Stimulated activated CD8-positive, alpha-beta memory T cell treated with anti-CD3 and anti-CD28 coated beads, Interleukin-7, amount 100 ng/mL, for 4 hours (primary cell): Measurements from ENCODE around the gene OSBPL2.

Experiments used
- DNase-seq, 2 donors: peaks; one replicate each; pipeline ENCODE4 v3.0.0-alpha.2; 2020; ENCODE audit warnings: low read depth in 2 of 2

Gene OSBPL2

DNA sequence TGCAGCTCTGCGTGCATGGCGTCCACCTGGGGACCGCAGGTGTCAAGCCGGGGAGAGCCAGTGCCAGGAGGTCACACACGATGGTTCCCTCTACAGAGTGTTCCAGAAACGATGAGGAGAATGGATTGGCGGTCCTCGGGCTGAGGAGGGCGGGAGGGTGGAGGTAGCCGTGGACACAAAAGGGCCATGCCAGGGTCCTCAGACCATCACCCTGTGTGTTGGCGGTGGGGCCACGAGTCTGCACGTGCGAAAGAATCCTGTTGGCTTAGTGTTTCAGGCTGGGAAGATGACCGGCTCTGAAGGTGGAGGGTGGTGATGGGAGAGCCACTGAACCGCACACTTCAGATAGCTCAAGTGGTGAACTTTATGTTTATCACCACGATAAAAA is 31.9 kb upstream of the OSBPL2 start:
- no peak for DNase-seq

- no peak for DNase-seq
Measured at GRCh38 chr20:62208061-62208794, 30.1 kb upstream of the OSBPL2 start.

DNA sequence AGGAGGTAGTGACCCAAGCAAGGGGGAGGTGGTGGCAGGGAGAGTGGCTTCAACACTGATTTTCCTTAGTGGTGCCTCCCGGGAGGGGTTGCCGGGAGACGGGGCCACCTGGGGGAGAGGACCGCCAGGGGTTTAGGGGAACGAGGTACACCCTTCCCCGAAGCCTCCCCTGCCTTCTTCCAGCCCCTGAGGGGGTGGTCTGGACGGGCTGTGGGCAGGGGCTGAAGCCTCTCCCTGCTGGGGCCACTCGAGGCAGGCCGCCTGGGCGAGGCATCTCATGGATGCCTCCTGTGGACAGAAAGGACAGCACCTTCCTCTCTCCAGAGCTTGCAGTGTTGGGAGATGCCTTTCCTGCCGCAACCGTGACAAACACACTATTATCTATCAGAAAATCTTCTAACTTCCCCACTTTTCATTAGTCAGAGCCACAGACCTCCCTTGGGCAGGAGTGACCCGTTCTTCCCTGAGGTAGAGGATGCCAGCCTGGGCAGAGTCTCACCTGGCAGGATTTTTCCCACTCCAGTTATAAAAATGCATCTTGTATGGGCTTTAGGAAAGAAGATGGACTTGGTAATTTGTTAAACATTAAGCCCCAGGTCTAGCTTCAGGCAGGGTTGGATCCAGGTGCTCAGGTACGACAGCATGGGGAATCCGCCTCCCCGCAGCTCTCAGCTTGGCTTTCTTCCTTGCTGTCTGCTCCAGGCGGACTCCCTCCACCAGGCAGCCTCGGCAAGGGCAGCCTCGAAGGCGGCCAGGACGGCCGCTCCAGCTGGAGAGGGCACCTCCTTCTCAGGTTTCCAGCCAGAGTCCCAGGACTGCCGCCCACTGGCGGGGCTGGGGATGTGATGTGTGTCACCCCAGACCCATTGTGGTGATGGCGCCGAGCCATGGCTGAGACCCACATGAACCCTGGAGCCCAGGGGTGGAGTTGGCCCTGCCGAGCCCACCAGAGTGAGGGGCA is 29.2 kb upstream of the OSBPL2 start:
- DNase-seq, result no peak

- DNase-seq, result no peak
Measured at GRCh38 chr20:62209850-62210495, 28.3 kb upstream of the OSBPL2 start.

GRCh38 chr20:62210496-62210855 is 27.8 kb upstream of the OSBPL2 start:
- DNase-seq, result no peak

DNA sequence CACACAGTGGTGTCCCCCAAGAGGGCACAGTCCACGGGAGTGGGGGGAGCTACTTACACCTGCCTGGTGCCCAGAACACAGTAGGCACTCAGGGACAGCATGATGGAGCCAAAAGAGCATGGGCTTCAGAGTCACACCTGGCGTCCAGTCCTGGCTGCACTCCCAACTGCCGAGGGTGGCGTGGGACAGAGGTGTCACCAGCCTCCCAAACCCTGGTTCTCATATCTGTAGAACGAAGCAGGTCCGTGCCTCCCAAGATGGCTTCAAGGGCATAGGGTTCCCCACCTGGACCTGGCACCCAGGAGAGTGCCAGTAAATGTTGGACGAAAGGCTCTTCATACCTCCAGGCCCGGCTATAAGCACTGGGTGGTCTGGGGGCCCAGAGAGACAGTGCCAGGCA is 27.1 kb upstream of the OSBPL2 start:
- DNase-seq, result no peak

GRCh38 chr20:62211769-62212288 is 26.5 kb upstream of the OSBPL2 start:
- no peak for DNase-seq

DNA sequence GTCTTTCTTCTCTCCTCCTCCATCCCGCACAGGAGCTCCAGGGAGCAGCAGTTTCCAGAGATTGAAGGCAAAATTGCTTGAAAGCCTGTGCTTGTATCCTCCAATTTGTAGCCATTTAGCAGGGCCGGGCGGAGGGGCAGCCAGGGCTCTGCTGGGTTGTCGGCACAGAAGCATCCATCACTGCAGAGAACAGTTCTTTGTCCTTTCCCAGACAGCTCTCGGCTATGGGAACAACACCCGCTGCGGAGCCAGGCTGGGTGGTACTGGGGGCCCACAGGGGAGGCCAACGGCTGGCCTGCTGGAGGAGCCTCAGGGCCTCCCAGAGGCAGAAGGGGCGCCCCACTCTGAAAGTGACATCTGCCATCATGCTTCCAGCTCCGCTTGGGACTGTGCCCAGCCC is 26.0 kb upstream of the OSBPL2 start:
- no peak for DNase-seq

- no peak for DNase-seq
Measured at GRCh38 chr20:62214067-62214466, 24.3 kb upstream of the OSBPL2 start.

- no peak for DNase-seq
Measured at GRCh38 chr20:62215020-62215990, 23.0 kb upstream of the OSBPL2 start.

- DNase-seq, result no peak
Measured at GRCh38 chr20:62215991-62216635, 22.2 kb upstream of the OSBPL2 start.

GRCh38 chr20:62216636-62217566 is 21.4 kb upstream of the OSBPL2 start:
- no peak for DNase-seq

DNA sequence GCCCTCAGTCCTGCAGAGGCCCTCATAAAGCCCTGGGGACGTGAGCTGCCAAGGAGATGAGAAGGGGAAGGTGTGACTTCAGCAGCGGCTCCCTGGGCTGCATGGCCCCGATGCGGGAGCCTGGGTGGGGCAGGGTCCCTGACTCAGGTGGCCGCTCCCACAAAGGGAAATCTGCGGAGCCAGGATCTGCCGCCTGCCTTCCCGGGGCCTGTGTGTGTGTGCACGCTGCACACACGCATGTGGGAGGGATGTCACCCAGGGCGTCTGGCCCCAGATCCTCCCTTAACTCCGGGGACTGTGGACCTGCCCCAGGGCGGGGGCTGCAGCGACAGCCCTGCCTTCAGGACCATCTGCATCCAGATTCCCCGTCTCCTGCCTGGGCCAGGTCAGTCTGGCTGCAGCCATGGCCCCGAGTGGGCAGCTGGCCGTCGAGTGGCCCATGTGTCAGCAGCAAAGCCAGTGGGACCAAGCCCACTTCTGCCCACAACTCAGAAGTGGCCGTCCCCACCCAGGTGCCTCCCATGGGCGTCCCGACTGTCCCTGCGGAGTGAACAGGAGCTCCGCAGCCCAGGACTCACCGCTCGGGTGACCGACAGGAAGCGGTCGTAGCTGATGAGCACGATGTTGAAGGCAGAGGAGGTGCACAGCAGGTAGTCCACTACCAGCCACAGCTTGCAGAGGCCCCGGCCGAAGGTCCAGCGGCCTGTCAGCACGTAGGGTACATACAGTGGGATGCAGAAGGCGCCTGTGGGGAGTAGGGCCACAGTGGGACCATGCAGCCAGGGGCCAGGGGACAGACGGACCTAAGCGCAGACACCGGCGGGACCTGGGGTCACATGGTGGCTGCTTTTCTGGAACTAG is 20.2 kb upstream of the OSBPL2 start:
- DNase-seq, result no peak

GRCh38 chr20:62219101-62219991 is 19.0 kb upstream of the OSBPL2 start:
- DNase-seq, result no peak

- DNase-seq, result peak in 1 of 2 donors; percentile 26
Measured at GRCh38 chr20:62219992-62220665, 18.2 kb upstream of the OSBPL2 start, which contains the start of gene HRH3. TSS of gene HRH3 (minus strand) at chr20:62220278. CDS start at chr20:62219970, 308 bp downstream.

DNA sequence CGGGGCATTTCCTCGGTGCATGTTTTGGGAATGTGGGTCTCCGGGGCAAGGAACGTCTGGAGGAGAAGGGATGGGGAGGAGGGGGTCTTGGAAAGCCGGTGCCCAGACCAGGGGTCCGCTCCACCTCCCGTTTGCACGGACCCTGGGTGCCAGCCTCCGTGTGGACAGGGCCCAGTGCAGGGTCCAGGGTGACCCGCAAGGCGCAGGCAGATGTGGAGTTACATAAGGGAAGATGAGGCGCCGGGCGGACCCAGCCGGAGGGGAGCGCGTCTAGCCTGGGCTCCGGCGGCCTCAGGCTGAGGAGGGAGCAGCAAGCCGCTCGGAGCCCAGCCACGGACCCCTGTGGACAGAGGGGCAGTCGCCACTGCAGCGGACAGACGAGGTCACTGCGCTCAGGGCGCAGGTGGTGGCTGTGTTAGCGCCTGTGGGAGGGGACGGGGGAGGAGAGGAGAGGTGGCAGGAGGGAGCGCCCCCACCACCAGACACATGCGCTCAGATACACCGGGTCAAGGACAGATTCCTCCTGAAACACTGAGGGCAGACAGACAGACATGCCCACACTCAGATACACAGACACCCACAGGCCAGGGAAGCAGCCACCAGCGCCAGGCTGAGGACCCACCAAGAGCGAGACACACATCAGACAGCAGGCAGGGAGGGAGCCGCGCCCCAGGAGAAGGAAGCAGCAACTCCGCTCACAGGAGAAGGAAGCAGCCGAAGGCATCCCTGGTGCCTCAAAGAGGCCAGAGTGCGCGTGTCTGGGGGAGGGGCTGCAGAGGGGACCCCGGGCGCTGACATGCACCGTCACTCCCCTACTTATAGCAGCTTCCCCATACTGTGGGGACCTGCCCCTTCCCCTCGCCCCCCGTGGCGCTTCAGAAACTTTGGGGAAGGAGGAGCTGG is 17.4 kb upstream of the OSBPL2 start:
- no peak for DNase-seq
